ENCODE data around the gene BAZ2B. TPM values are rescaled to one million over a fixed set of nuclear protein-coding genes. Genes with fewer than 3 reads are reported as not detected.

Gene BAZ2B
- total RNA-seq, 2 experiments from 2014 or later: 3.7 to 11.8 TPM

GRCh38 chr2:159637988-159638501 is 21.7 kb upstream of the BAZ2B start:
- no peak overlapping the region for H3K27ac ChIP-seq (ENCODE audit: low read depth, low read length, poor library complexity, severe bottlenecking)
- H2AFZ ChIP-seq (ENCODE audit: low read length): no peak overlapping the region
- H4K20me1 ChIP-seq (ENCODE audit: insufficient read depth, low read length): no peaks in the 10 kb centered on the region
- H3K79me2 ChIP-seq (ENCODE audit: insufficient read depth, low read depth, low read length): no peaks in the 10 kb centered on the region
- no peak overlapping the region for H3K4me2 ChIP-seq (ENCODE audit: low read length)
- TF ChIP-seq CTCF (conservative IDR thresholded peaks at IDR 0.05; ENCODE audit: low read length) (no peak), EZH2phosphoT487 (IDR thresholded peaks at IDR 0.05; ENCODE audit: borderline replicate concordance, low read depth, low read length) (no peak)
- no peak overlapping the region for H3K4me3 ChIP-seq (ENCODE audit: low read depth, low read length, poor library complexity, severe bottlenecking)
- H3K36me3 ChIP-seq (ENCODE audit: insufficient read depth, low read length): no peaks in the 10 kb centered on the region
- no peaks in the 10 kb centered on the region for H3K4me1 ChIP-seq (ENCODE audit: insufficient read depth, low read length, poor library complexity, severe bottlenecking)
- ChIA-PET CTCF (ENCODE audit: unreplicated experiment) (no interaction called here), POLR2A (no interaction called here)
- no peak for DNase-seq (ENCODE audit: low spot score)
- no TSS peak for BruUV-seq (replicated peaks)
- no peaks in the 10 kb centered on the region for H3K9me3 ChIP-seq (ENCODE audit: low read length)
- H3K9me2 ChIP-seq (ENCODE audit: insufficient read depth, low read length): no peaks in the 10 kb centered on the region
- intact Hi-C loops (cut with micrococcal nuclease; ENCODE audit: unreplicated experiment): no loop called here

- TF ChIP-seq CTCF (conservative IDR thresholded peaks at IDR 0.05; ENCODE audit: low read length) (no peak), EZH2phosphoT487 (IDR thresholded peaks at IDR 0.05; ENCODE audit: borderline replicate concordance, low read depth, low read length) (no peak)
- Histone ChIP-seq H2AFZ (ENCODE audit: low read length) (no peak overlapping the region), H3K4me1 (ENCODE audit: insufficient read depth, low read length, poor library complexity, severe bottlenecking) (no peaks in the 10 kb centered on the region), H3K4me2 (ENCODE audit: low read length) (no peak overlapping the region), H4K20me1 (ENCODE audit: insufficient read depth, low read length) (no peaks in the 10 kb centered on the region), H3K9me2 (ENCODE audit: insufficient read depth, low read length) (no peaks in the 10 kb centered on the region), H3K79me2 (ENCODE audit: insufficient read depth, low read depth, low read length) (no peaks in the 10 kb centered on the region), H3K4me3 (ENCODE audit: low read depth, low read length, poor library complexity, severe bottlenecking) (no peak overlapping the region), H3K9me3 (ENCODE audit: low read length) (no peaks in the 10 kb centered on the region), H3K27ac (ENCODE audit: low read depth, low read length, poor library complexity, severe bottlenecking) (no peak overlapping the region), H3K36me3 (ENCODE audit: insufficient read depth, low read length) (no peaks in the 10 kb centered on the region)
- CTCF ChIA-PET (ENCODE audit: unreplicated experiment): no interaction called here
- no peak for DNase-seq (ENCODE audit: low spot score)
- intact Hi-C loops (cut with micrococcal nuclease; ENCODE audit: unreplicated experiment): no loop called here
- POLR2A ChIA-PET: no interaction called here
- no TSS peak for BruUV-seq (replicated peaks)
These were observed 20.9 kb upstream of the BAZ2B start for GRCh38 chr2:159637240-159637639.

- BruUV-seq (replicated peaks): no TSS peak
- TF ChIP-seq EZH2phosphoT487 (IDR thresholded peaks at IDR 0.05; ENCODE audit: borderline replicate concordance, low read depth, low read length): no peak
- no peak for TF ChIP-seq CTCF (conservative IDR thresholded peaks at IDR 0.05; ENCODE audit: low read length)
- no peaks in the 10 kb centered on the region for H3K9me2 ChIP-seq (ENCODE audit: insufficient read depth, low read length)
- no peak overlapping the region for H3K4me2 ChIP-seq (ENCODE audit: low read length)
- POLR2A ChIA-PET: interaction anchor here (1.2 kb wide), 1 partner anchor 9 kb away, joined by 4 read pairs; no protein-coding TSS in a partner anchor
- no peaks in the 10 kb centered on the region for H3K9me3 ChIP-seq (ENCODE audit: low read length)
- H3K4me3 ChIP-seq (ENCODE audit: low read depth, low read length, poor library complexity, severe bottlenecking): no peak overlapping the region
- no peaks in the 10 kb centered on the region for H3K4me1 ChIP-seq (ENCODE audit: insufficient read depth, low read length, poor library complexity, severe bottlenecking)
- intact Hi-C loops (cut with micrococcal nuclease; ENCODE audit: unreplicated experiment): no loop called here
- CTCF ChIA-PET (ENCODE audit: unreplicated experiment): no interaction called here
- no peak overlapping the region for H2AFZ ChIP-seq (ENCODE audit: low read length)
- no peak overlapping the region for H3K27ac ChIP-seq (ENCODE audit: low read depth, low read length, poor library complexity, severe bottlenecking)
- DNase-seq (ENCODE audit: low spot score): no peak
- H3K36me3 ChIP-seq (ENCODE audit: insufficient read depth, low read length): no peaks in the 10 kb centered on the region
- no peaks in the 10 kb centered on the region for H3K79me2 ChIP-seq (ENCODE audit: insufficient read depth, low read depth, low read length)
- H4K20me1 ChIP-seq (ENCODE audit: insufficient read depth, low read length): no peaks in the 10 kb centered on the region
These were observed 18.9 kb upstream of the BAZ2B start for GRCh38 chr2:159635006-159635789.
